ENCODE data around the gene EME1.
"Not testable (repeated sequence)": the region's sequence is repeated elsewhere in the genome, so short reads cannot be mapped to it uniquely, and the experiment has no call there.

EME1 gene

DNA sequence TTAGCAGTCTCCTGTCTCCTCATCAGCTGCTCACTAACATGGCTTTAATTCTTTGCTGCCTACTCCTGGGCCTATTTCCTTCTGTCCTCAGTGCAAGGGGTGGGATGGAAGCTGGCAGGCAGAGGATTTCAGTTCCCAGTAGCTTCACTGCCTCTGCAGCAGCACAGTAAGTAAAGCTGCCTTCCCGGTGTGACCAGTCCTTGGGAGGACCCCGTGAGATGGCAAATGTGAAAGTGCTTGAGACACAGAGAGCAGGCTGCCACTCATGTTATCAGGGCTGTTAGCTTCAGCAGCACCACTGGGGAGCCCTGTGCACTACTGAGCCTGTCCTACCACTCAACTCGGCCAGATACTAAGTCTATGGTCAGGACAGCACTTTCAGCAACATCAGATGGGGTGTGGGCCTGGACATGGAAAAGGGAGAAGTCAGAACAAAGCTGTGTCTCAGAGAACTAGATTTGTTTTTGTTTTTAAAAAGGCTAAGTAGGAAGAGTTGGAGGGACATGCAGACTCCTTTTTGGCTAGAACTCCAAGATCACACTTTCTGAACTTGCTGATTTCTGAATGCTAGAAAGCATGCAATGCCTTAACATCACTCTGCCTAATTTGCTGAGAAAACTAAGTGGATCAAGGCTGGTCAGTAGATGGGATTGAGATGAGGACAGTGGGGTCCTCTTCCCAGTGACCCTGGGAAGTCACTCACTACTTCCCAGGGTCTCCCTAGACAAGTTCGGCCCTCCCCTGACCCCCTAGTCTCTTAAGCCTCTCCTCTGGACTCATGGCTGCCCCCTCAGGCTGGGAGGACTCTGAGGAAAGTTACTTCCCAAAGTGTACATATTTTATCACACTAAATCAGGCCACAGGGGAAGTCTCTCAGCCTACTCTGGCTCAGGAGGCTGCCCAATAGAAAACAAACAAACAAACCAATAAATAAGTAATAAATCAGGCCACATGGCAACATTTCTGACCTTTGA lies 54.1 kb downstream of the EME1 start:
- DNase-seq (ENCODE audit: low spot score), result peak; percentile 3

DNA sequence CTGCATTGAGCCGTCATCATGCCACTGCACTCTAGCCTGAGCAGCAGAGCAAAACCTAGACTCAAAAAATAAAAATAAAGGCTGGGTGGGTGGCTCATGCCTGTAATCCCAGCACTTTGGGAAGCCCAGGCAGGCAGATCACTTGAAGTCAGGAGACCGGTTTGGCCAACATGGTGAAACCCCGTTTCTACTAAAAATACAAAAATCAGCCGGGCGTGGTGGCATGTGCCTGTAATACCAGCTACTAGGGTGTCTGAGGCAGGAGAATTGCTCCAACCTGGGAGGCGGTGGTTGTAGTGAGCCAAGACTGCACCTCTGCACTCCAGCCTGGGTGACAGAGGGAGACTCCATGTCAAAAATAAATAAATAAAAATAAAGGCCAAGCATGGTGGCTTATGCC lies 55.1 kb downstream of the EME1 start:
- not testable (repeated sequence) for DNase-seq (ENCODE audit: low spot score)

DNA sequence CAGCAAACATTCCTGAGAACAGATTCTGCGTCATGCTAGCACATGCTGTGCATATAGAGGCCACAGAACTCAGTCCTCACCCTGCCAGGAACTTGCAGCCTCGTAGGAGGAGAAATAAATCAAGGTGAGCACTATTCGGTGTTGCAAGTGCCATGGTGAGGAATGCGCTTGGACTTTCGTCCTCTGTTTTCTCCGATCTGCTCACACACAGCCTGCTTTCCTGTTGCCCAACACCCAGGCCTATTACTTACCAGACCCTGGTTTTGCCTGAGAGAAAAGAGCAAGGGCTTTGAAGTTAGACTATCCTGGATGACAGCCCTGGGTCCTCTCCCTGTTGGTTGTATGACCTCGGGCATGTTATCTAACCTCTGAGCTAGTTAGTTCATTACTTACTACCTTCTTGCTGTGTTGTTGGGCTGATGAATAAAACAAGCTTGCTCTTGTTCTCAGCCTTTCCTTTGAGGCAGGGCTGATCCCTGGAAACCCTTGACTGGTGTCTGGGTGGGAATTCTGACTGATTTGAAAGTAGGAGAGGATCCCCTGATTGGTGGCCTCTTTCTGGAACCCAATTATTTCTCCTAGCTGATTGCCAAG lies 55.9 kb downstream of the EME1 start:
- no peak for DNase-seq (ENCODE audit: low spot score)

DNA sequence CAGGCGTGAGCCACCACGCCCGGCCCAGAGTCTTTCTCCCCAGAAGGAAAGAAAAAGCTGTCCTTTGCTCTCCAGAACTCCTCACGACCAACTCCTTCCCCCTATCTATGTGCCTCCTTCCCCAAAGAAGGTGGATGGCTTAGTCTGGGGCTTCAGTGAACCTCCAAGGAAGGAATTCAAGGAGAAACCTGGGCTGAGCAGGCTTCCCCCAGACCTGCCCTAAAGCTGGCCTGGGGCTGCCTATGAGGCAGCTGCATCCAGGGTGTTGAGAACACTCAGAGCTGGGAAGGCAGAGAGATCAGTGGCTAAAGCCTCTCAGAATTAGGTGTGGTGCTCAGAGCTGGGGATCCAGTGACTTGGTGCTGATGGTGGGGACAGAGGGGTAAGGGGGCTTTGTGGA lies 56.8 kb downstream of the EME1 start:
- DNase-seq (ENCODE audit: low spot score), result no peak

Data from globus pallidus (tissue), 1 donor.